ENCODE measurements around the gene SLC15A3.

DNA sequence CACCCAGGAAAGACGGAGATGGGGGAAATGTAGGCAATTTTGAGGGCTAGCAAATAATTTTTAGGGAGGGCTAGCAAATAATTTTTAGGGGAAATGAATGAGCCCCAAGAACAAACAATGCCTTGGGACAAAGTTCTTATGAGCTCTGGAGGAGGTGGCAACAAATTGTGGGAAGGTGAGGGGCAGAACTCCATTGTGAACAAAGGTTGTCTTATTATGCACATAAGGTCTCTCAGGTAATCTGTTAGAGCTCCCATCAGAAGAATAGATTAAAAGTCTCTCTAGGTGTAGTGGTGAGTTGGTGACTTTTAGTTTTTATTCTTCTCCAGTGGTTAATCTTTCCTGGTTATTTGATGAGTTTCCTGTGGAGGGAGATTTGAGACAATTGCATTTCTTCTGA is 43.2 kb downstream of the SLC15A3 start:
- TF ChIP-seq, protein P1, sequence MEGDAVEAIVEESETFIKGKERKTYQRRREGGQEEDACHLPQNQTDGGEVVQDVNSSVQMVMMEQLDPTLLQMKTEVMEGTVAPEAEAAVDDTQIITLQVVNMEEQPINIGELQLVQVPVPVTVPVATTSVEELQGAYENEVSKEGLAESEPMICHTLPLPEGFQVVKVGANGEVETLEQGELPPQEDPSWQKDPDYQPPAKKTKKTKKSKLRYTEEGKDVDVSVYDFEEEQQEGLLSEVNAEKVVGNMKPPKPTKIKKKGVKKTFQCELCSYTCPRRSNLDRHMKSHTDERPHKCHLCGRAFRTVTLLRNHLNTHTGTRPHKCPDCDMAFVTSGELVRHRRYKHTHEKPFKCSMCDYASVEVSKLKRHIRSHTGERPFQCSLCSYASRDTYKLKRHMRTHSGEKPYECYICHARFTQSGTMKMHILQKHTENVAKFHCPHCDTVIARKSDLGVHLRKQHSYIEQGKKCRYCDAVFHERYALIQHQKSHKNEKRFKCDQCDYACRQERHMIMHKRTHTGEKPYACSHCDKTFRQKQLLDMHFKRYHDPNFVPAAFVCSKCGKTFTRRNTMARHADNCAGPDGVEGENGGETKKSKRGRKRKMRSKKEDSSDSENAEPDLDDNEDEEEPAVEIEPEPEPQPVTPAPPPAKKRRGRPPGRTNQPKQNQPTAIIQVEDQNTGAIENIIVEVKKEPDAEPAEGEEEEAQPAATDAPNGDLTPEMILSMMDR (IDR thresholded peaks at IDR 0.05) = no peak
- no peak for TF ChIP-seq POLR2A (IDR thresholded peaks at IDR 0.05)

All from thyroid gland (tissue), 4 donors.